Esophagus squamous epithelium (tissue), 4 donors: ENCODE data around the gene CELF2.

ENCODE experiments used
- CTCF ChIP-seq, 6 experiments: fragments of 450-650 bp in 4 of 6; fragments of 200-600 bp in 2 of 6; sonication (generic) in 2 of 6; IDR thresholded peaks; one replicate each; pipeline ENCODE4 v1.5.1; 2016 to 2019; ENCODE audit warnings: antibody characterized with exemption in 6 of 6, mild to moderate bottlenecking in 4 of 6, moderate library complexity in 4 of 6
- POLR2A ChIP-seq, 4 donors: fragments of 450-650 bp; IDR thresholded peaks; one replicate each; pipeline ENCODE4 v1.6.1; 2017; ENCODE audit warnings: antibody characterized with exemption in 4 of 4, mild to moderate bottlenecking in 4 of 4, moderate library complexity in 3 of 4

- no peak for TF ChIP-seq CTCF (IDR thresholded peaks at IDR 0.05)
- TF ChIP-seq POLR2A (IDR thresholded peaks at IDR 0.05), result no peak
These were observed 314.1 kb downstream of the CELF2 start for GRCh38 chr10:11331726-11332125.
